ENCODE data around the gene TUBB1.
A peak's percentile ranks its signal among the peaks of the same experiment; 100 is the strongest.
"Not testable (repeated sequence)": the region's sequence is repeated elsewhere in the genome, so short reads cannot be mapped to it uniquely, and the experiment has no call there.

The TUBB1 gene

DNA sequence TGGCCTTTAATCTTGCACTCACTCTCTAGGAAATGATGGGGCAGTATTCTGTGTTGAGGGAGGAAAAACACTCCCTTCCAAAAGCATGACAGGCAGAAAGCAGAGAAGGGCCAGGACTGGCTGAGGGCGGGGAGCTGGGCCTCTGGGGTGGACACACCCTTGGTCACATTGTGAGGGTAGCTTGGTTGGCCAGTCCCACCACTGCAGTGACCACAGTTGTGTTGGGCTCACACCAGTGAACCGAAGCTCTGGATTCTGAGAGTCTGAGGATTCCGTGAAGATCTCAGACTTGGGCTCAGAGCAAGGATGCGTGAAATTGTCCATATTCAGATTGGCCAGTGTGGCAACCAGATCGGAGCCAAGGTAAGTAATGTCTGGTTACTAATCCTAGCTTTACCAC is at the start of gene TUBB1:
TSS of gene TUBB1 (plus strand) at position 213 of the 400 bp plus-strand sequence. CDS start at position 307, 94 bp downstream.
- no peak for DNase-seq (ENCODE audit: low spot score)

DNA sequence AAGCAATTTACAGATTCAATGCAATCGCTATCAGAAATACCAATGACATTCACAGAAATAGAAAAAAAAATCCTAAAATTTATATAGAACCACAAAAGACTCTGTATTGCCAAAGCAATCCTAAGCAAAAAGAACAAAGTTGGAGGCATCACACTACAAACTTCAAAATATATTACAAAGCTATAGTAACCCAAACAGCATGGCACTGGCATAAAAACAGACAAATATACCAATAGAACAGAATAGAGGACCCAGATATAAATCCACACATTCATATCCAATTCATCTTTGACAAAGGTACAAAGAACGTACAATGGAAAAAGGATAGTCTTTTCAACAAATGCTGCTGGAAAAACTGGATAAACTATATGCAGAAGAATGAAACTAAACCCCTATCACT is 49.8 kb upstream of the TUBB1 start:
- DNase-seq (ENCODE audit: low spot score) = no peak

DNA sequence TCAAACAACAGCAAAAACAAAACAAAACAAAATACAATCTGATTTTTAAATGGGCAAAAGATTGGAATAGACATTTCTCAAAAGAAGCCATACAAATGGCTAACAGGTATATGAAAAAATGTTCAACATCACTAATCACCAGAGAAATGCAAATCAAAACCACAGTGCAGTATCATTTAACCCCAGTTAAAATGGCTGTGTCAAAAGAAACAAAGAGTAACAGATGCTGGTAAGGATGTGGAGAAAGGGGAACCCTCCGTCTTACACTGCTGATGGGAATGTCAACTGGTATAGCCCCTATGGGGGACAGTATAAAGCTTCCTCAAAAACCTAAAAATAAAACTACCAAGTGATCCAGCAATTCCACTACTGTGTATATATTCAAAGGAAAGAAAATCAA is 49.1 kb upstream of the TUBB1 start:
- no peak for DNase-seq (ENCODE audit: low spot score)

DNA sequence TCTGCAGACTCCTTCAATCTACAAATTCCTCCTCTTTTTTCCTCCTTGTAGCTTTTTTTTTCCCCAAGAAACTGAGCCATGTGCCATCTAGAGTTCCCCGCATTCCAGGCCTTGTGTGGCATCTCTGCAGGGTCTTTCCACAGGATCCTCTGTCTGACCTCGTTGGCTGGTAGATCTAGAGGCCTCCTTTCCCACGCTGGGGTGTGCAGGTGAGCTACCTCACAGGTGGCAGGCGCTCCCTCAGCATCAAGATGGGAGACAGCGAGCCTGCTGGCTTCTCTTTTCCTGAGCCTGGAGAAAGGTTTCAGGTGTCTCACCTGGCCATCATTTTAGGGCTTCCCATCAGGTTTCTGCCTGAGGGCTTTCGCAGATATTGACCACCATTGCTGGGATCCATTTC is 47.8 kb upstream of the TUBB1 start:
- no peak for DNase-seq (ENCODE audit: low spot score)

DNA sequence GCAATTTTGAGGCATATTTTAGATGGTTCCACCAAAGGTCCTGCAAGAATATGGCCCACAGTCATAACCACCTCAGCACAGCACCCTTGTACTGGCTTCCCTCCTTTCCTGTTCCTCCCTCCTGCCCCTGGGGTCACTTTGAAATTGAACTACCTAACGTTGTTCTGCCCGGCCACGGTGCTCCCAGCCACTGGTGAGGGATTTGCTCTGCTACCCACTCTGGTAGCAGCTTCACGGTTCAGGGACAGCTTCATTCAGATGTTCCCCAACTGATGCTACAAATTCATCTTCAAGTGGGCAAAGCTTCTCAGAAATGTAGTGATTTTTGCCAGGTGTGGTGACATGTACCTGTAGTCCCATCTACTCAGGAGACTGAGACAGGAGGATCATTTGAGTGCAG is 46.0 kb upstream of the TUBB1 start:
- no peak for DNase-seq (ENCODE audit: low spot score)

DNA sequence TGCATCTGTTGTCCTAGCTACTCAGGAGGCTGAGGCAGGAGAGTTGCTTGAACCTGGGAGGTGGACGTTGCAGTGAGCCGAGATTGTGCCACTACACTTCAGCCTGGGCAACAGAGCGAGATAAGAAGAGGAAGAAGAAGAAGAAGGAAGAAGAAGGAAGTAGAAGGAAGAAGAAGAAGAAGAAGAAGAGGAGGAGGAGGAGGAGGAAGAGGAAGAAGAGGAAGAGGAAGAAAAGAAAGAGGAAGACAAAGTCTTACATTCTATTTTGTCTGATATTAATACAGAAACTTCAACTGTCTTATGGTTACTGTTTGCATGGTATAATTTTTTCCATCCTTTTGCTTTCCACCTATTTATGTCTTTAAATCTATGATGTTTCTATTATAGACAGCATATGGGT is 45.4 kb upstream of the TUBB1 start:
- DNase-seq (ENCODE audit: low spot score) = no peak

DNA sequence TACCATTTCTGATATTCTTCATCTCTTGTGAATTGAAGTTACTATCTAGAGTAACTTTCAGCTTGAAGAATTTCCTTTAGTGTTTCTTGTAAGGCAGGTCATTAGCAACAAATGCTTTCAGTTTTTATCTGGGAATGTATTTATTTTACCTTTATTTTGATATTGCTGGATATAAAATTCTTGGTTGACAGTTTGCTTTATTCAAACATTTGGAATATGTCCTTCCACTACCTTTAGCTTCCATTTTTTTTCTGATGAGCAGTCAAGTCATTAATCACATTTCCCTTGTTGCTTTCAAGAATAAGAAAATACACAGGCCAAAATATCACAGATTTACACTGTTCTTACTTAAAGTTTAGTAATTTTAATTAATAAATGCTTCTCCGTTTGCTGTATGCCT is 43.9 kb upstream of the TUBB1 start:
- no peak for DNase-seq (ENCODE audit: low spot score)

DNA sequence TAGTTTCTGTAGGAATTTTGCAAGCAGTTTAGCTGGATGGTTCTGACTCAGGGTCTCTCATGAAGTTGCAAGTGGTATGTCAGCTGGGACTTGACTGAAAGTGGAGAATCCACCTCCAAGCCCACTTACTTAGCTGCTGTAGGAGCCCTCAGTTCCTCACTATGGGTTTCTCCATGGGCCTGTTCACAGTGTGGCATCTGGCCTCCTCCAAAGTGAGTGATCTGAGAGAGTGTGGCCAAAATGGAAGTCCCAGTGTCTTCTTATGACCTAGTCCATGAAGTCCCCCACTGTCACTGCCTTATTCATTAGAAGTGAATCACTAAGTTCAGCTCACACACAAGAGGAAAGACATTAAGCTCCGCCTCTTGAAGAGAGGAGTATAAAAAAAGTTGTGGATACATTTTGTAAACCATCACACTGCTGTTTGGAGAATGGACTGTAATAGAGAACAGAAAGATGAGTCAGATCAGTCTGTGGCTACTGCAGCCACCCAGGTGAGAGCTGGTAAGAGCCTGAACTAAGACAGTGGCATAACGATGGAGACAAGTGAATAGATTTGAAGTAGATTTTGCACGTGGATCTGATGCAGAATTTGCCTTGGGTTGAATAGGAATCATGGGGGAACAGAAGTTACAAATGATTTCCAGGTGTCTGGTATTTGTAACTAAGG is 43.0 kb upstream of the TUBB1 start:
- DNase-seq (ENCODE audit: low spot score) = no peak

DNA sequence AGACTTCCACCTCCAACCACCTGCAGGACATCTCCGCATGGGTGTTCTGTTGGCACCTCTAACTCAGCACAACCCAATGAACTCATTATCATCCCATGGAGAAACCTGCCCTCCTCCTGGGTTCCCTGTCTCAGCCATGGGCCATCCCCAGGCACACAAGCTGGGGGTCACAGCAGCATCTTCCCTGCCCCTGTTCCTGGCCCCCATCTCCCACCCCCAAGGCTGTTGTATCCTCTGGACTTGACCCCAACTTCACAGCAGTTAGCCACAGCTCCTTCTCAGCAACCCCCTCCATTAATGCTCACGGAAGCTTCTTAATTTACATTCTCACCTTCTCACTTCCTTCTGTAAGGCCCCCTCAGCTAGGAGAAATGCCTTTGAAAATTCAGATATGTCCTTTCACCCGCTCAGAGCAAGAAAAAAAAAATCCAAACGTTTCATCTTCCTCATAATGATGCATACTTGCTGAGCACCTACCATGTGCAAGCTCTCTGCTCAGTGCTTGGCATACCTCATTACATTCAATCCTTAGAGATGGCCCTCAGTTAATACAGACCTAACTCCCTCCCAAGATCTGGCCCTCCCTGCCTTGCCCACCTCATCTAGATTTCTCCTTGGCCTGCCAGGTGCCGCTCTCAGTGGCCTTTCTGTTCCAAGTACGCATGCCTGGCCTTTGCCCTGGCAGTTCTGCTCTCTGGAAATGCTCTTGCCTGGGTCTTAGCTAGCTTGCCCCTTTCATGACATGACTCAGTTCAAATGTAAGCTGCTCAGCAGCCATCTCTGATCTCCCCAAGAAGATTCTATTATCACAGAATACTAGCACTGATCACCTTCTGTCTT is 40.7 kb upstream of the TUBB1 start:
- no peak for DNase-seq (ENCODE audit: low spot score)

DNA sequence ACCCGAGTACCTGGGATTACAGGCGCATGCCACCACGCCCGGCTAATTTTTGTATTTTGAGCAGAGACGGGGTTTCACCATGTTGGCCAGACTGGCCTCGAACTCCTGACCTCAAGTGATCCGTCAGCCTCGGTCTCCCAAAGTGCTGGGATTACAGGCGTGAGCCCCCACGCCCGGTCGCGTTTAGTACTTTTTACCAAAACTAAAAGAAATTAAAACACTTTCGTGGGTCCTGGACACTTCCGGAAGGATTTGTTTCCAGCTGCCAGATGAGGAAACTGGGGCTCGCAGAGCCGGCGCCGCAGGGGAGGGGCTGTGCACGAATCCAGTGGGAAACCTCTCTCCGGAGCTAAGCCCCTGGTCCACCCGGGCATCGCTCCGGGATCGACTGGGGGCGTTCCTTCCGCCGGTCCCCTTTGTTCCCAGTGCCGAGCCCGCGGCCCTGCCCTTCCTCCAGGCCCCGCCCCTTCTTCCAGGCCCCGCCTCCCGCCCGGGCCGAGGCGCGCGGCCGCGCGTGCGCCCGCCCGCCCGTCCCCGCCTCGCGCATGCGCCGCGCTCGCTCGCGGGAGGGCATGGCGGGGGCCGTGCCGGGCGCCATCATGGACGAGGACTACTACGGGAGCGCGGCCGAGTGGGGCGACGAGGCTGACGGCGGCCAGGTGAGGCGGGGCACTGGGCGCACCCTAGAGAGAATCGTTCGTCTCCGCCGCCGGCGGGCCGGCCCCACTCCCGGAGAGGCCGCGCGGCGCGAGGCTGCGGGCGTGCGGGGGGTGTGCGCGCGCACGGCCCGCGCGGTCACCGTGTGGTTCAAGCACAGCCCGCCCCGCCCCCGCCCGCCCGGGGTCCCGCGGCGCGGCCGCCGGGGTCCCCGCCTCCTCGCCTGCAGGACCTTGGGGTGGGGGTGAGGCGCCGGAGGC is 38.3 kb upstream of the TUBB1 start, which contains the start of gene NELFCD:
TSS of gene NELFCD (plus strand) at position 546 of the 917 bp plus-strand sequence. CDS start at position 600, 54 bp downstream.
- peak; percentile 97 for DNase-seq (ENCODE audit: low spot score)

DNA sequence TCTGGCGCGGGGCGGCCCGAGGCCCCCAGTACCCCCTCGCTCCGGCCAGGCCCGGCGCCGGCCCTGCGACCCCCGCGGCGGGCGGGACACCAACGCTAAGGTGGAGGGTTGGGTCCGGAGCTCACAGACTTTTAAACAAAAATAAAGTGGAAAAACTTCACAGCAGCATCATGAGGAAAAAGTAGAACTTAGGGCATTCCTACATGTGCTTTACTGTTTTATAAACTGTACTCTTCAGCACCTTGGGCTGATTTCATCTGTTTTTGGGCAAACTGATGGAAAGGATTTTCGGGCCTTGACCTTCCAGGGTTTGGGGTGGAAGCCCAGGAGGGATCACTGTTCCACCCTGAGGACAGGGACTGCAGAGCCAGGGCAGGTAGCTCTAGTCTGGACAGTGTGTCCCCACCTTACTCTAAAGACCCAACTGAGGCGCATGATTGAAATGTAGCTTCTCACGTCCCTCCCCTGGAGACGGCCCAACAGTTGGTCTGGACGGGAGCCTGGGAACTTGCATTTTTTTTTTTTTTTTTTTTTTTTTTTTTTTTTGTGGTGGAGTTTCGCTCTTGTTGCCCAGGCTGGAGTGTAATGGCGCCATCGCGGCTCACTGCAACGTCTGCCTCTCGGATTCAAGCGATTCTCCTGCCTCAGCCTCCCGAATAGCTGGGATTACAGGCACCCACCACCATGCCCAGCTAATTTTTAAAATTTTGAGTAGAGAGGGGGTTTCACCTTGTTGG is 37.4 kb upstream of the TUBB1 start:
- no peak for DNase-seq (ENCODE audit: low spot score)

DNA sequence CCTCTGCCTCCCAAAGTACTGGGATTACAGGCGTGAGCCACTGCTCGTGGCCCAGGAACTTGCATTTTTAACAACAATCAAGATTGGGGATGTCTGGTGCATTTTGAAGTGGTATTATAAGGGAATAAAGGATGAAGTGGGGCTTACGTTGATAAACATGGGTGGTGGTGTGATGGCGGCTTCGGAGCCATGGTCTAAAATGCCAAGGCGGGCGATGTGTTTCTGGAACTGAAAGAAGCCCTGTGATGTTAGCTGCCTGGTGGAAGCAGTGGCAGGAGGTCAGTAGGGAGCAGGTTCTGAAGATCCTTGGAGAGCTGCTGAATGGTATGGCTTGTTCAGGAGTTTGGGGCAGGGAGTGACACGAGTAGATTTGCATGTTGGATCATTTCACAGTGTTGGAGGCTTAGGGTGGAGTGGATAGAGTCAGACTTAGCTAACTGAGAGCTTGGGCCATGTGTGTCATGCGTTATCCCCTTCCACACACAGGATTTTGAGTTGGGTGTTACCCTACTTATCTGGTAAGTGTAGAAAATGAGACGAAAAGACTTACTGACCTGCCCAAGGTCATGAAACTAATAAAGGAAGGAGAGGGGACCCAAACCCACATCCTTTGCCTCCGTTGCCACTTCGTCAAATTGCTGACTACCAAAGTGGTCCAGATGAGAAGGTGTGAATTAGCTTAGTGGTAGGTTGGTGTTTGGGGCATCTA is 36.7 kb upstream of the TUBB1 start:
- DNase-seq (ENCODE audit: low spot score) = no peak

DNA sequence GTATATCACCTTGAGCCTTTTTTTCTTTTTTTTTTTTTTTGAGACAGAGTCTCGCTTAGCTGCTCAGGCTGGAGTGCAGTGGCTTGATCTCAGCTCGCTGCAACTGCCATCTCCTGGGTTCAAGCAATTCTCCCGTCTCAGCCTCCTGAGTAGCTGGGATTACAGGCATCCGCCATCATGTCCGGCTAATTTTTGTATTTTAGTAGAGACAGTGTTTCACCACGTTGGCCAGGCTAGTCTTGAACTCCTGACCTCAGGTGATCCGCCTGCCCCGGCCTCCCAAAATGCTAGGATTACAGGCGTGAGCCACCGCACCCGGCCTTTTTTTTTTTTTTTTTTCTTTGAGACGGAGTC is 36.1 kb upstream of the TUBB1 start:
- not testable (repeated sequence) for DNase-seq (ENCODE audit: low spot score)

DNA sequence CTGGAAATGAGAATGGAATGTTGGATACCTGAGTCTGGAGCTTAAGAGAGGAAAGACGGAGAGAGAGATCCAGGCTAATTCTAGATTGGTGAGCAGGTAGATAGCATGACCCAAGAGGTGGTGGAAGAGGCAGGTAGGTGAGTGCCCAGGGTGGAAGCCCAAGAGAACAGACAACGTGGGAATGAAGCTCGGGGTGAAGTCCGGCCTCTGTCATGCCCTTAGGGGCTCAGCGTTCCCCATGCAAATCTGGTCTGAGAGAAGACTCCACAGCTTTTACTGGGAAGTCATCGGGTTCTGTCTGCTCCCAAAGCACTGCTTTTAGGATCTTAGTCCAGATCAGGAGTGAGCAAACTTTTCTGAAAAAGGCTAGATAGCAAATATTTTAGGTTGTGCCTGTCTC is 34.5 kb upstream of the TUBB1 start:
- DNase-seq (ENCODE audit: low spot score) = no peak

DNA sequence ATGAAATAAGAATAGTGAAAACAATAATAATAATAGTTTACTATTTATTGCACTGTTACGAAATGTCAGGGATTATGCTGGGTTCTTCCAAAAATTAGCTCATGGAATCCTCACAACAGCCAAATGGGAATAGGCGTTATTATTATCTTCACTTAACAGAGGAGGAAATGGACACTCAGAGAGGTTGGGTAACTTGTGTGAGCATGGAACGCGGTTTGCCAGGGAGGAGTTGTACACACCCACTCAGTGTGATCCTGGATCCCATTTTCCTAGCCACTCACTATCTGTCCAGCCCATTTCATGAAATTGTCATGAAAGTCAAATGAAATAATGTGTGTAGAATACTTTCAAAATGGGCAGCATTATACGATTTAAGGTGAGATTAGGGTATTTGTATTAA is 33.6 kb upstream of the TUBB1 start:
- no peak for DNase-seq (ENCODE audit: low spot score)

DNA sequence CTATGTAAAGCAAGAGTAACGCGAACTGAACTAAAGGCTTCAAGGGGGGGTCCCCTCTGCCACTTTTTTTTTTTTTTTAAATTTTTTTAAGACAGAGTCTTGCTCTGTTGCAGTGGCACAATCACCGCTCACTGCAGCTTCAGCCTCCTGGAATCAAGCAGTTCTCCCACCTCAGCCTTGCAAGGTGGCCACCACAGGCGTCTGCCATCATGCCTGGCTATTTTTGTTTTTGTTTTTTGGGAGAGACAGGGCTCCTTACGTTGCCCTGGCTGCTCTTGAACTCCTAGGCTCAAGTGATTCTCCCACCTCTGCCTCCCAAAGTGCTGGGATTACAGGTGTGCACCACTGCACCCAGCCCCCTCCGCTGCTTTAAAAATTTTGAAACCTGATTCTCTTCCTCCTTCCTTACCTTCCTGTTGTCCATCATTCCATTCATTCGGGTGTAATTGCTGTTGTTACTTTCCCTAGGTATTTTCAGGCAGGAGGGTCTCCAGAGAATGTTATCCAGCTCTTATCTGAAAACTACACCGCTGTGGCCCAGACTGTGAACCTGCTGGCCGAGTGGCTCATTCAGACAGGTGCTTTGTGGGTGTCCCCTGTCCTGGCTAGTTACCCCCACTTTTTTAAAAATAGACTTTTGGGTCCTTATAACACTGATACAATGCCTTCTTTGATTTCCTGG is 32.8 kb upstream of the TUBB1 start:
- DNase-seq (ENCODE audit: low spot score) = no peak

DNA sequence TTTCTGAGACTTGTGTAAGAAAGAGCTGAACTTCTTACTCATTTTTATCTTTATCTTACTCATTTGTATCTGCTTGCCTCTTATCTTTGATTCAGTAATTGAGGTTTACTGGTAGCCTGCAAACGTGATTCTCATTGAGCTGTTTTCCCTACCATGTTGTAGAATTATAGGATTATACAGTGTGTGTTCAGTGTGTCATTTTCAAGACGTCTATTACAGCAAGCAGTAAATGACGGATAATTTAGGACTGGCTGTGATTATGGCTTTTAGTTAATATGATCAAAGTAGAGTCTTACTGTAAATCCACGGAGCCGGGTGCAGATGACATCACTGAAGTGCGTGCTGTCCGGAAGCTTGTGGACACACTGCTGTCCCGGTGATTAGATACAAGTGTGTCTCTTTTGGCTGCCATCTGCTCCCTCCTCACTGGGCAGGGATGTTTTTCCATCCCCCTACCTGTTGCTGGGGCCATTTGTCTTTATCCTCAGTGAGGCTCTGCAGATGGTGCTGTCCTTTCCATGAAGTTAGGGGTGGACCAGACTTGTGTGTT is 32.2 kb upstream of the TUBB1 start:
- no peak for DNase-seq (ENCODE audit: low spot score)

DNA sequence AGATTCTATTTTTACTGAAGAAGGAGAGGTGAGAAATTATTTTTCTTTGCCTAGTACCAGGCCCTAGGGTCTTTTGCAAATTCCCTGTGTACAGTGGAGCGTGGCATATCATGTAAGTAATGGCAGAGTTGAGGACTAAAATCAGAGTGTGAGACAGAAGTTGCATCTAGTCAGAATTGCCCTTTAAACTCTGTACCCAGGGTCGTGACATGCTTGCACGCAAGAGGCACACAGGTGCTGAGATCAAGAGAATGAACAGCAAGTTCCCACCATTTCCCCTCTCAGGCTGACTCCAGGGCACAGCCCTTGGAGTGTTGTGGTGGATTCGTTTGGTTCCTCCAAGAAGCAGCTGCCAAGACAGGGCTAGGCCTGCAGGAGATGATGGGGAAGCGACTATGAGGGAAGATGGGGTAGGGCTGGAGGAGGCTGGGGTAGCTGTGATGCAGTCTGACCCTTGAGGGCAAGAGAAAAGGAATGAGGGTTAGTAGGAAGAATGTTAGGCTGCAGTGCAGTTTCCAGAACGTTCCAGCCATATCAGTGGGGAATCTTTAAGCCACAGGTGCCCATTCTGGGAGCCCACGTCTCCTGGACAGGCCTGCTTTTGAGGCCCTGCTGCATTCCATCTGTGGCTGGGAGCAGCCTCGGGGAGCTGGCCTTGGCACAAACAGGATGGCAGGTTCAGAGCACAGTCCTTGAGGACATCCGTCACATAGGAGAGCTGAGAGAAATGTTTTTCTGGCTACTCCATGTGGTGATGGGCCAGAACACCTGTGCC is 31.3 kb upstream of the TUBB1 start:
- no peak for DNase-seq (ENCODE audit: low spot score)

DNA sequence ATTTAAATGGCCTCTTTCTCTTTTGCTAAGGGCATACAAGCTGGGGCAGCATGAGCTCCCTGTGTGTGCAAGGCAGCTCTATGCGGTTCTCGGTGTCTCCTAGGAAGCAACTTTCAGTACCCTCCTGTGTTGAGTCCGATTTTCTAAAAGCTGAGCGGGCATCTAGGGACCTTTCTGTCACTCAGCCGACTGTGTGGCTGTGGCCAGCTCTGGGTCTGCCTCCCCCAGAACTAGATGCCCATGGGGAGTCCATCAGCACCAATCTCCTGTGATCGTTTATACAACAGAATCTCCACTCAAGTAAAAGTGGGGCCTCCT is 30.7 kb upstream of the TUBB1 start:
- DNase-seq (ENCODE audit: low spot score) = no peak

DNA sequence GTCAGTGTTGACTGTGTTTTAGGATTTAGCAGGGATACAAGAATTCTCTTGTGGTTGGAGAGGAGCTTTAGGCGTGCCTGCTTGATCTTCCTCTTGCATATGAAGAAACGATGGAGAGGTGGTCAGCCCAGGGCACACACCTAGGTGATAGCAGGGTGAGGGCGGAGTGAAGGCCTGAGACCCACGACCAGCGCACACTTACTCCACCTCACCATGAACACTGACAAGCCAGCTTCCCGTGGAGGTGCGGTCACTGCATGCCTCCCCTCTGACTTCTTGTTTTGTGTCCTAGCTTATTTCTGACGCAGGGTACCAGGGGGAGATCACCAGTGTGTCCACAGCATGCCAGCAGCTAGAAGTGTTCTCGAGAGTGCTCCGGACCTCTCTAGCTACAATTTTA is 30.0 kb upstream of the TUBB1 start:
- no peak for DNase-seq (ENCODE audit: low spot score)
